K562 (cell line): ENCODE results near the gene LRRC4C. TPM values are rescaled to one million over a fixed set of nuclear protein-coding genes. Genes with fewer than 3 reads are reported as not detected.

Experiments
- BRD9 ChIP-seq: fragments of 450-650 bp; IDR thresholded peaks from 2 replicates; pipeline ENCODE4 v1.6.1; 2018; ENCODE audit warnings: low read depth; ENCODE audit not compliant: partially characterized antibody
- CTCFL ChIP-seq: IDR thresholded peaks from 2 replicates; pipeline ENCODE4 v1.6.1; 2011; ENCODE audit warnings: borderline replicate concordance, low read depth, mild to moderate bottlenecking, moderate library complexity, low read length; ENCODE audit not compliant: insufficient read depth, poor library complexity, severe bottlenecking
- IRF2 ChIP-seq: sonication (generic); formaldehyde crosslinking; IDR thresholded peaks from 2 replicates; pipeline ENCODE4 v1.8.1; 2022; ENCODE audit warnings: mild to moderate bottlenecking, missing genetic modification reagents
- MYBL2 ChIP-seq, 2 experiments: fragments of 450-650 bp in 1 of 2; sonication (generic) in 1 of 2; formaldehyde crosslinking in 1 of 2; IDR thresholded peaks; 2 replicates each; pipeline versions ENCODE4 v1.6.1 to v1.8.1; 2017 to 2022; ENCODE audit warnings: borderline replicate concordance in 1 of 2, inconsistent platforms in 1 of 2, low read depth in 1 of 2, mild to moderate bottlenecking in 1 of 2, missing genetic modification reagents in 1 of 2, moderate library complexity in 1 of 2
- NBN ChIP-seq: fragments of 450-650 bp; IDR thresholded peaks from 2 replicates; pipeline ENCODE4 v1.6.1; 2016; ENCODE audit warnings: low read depth, mild to moderate bottlenecking
- SMARCC2 ChIP-seq: fragments of 450-650 bp; IDR thresholded peaks from 2 replicates; pipeline ENCODE4 v1.6.1; 2017; ENCODE audit warnings: antibody characterized with exemption, moderate library complexity, mild to moderate bottlenecking, low read depth
- TAF15 ChIP-seq: fragments of 200-400 bp; formaldehyde crosslinking; IDR thresholded peaks from 2 replicates; pipeline ENCODE4 v1.6.1; 2017; ENCODE audit warnings: mild to moderate bottlenecking, low read depth, low read length, moderate library complexity
- TBL1XR1 ChIP-seq, 2 experiments: IDR thresholded peaks; 2 replicates each; pipeline ENCODE4 v1.6.1; 2012; ENCODE audit warnings: improper control_type of control experiment in 2 of 2, low read length in 2 of 2, mild to moderate bottlenecking in 1 of 2
- ZNF3 ChIP-seq: fragments of 250-450 bp; sonication (Bioruptor Pico); IDR thresholded peaks from 2 replicates; pipeline ENCODE4 v1.5.0; 2021; ENCODE audit warnings: mild to moderate bottlenecking, moderate library complexity
- ZNF592 ChIP-seq: fragments of 450-650 bp; IDR thresholded peaks from 2 replicates; pipeline ENCODE4 v1.6.1; 2017; ENCODE audit warnings: antibody characterized with exemption, mild to moderate bottlenecking
- polyA plus RNA-seq, 8 experiments: library from polyadenylated mRNA; depleted of rRNA in 4 of 8; stranded (reverse) in 5 of 8; unstranded in 3 of 8; fragments of >200 nt; fragmentation: Nextera tagmentation in 2 of 8; fragmentation: Illumina TruSeq in 1 of 8; extraction: Ambion mirVana in 2 of 8; extraction: Trizol in 1 of 8; gene quantifications; 2 replicates each; pipeline versions ENCODE4 v1.2.1 to v1.2.3, GENCODE V29; 2011 to 2014; ENCODE audit warnings: inconsistent platforms in 1 of 8, missing spikeins in 1 of 8
- total RNA-seq, 7 experiments: library from RNA; depleted of rRNA in 6 of 7; stranded (reverse); fragments of >200 nt in 6 of 7; fragmentation: Illumina TruSeq in 2 of 7; extraction: Trizol in 2 of 7; gene quantifications; 2 replicates each; pipeline versions ENCODE4 v1.2.1 to v1.2.3, GENCODE V29; 2011 to 2021; ENCODE audit warnings: low replicate concordance in 1 of 7
- TF ChIP-seq, protein P1 (sequence below): fragments of 250-450 bp; sonication (Bioruptor Pico); IDR thresholded peaks from 2 replicates; pipeline ENCODE4 v1.5.0; 2020; ENCODE audit warnings: mild to moderate bottlenecking, borderline replicate concordance

Gene LRRC4C
- total and polyA plus RNA-seq, 9 of the 15 experiments (the other 6 are each of a cell fraction or from before 2014, with no cell fraction given), result not detected

DNA sequence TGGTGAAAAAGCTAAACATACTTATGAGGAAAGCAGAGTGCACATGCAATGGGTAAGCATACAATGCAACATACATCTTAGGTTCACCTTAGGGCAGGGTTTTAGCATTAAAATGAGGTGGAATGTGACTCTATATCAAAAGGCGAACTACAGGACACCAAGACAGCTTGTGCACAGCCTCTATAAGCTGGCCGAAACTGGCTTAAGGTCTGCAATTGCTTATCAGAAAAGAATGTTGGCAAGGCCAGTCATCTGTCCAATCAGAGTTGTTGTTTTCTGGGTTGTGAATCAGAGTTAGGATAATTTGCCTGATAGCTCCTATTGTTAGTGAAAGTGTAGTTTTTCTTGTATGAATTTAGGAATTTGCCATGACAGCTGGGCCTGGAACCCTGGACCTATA lies 76.5 kb downstream of the LRRC4C start (continued):
- TF ChIP-seq TAF15 (no peak), TBL1XR1 (IDR thresholded peaks at IDR 0.05; ENCODE audit: low read length in 2 of 2) (no peak), MYBL2 (IDR thresholded peaks at IDR 0.05; ENCODE audit: low read depth) (no peak), MYBL2 (CRISPR knock-in tag; IDR thresholded peaks at IDR 0.05; ENCODE audit: borderline replicate concordance) (no peak), ZNF3 (CRISPR knock-in tag) (no peak), SMARCC2 (no peak), BRD9 (no peak), ZNF592 (no peak), IRF2 (no peak), CTCFL (no peak), NBN (no peak)
- TF ChIP-seq, protein P1, sequence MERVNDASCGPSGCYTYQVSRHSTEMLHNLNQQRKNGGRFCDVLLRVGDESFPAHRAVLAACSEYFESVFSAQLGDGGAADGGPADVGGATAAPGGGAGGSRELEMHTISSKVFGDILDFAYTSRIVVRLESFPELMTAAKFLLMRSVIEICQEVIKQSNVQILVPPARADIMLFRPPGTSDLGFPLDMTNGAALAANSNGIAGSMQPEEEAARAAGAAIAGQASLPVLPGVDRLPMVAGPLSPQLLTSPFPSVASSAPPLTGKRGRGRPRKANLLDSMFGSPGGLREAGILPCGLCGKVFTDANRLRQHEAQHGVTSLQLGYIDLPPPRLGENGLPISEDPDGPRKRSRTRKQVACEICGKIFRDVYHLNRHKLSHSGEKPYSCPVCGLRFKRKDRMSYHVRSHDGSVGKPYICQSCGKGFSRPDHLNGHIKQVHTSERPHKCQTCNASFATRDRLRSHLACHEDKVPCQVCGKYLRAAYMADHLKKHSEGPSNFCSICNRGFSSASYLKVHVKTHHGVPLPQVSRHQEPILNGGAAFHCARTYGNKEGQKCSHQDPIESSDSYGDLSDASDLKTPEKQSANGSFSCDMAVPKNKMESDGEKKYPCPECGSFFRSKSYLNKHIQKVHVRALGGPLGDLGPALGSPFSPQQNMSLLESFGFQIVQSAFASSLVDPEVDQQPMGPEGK (CRISPR knock-in tag), result no peak
